ENCODE data around the gene EVA1B.

DNA sequence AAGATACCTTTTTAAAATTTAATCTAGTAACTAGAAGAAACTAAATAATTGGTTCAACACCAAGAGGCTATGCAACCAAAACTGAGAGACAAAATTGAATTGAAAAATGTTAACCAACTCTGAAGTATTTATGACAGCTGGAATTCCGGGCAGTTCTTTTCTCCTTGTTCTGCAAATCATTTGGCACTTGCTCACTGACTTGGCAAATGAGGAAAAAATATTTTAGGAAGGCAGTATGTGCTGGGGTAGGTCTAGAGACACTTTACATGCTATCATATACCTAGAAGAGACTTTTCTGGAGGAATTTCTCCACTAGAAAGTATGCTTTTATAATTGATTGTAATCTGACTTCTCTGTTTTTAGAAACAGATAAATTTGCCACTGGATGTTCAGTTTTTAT, 39.4 kb downstream of the EVA1B start:
- TF ChIP-seq CTCF (IDR thresholded peaks at IDR 0.05) (no peak), POLR2A (IDR thresholded peaks at IDR 0.05) (no peak)

Data from Peyer's patch (tissue), 4 donors.